H9 (cell line): Measurements from ENCODE around the gene MAGI3. TPM values are rescaled to one million over a fixed set of nuclear protein-coding genes. Genes with fewer than 3 reads are reported as not detected.

Experiments used
- DNase-seq: peaks from one replicate; pipeline ENCODE4 v3.0.0-alpha.2; 2017
- H2AFZ ChIP-seq: one replicate; pipeline ENCODE4 v1.6.1; 2013; ENCODE audit warnings: mild to moderate bottlenecking, low read length, control low read depth, moderate library complexity
- H2AK5ac ChIP-seq: 2 replicates; pipeline ENCODE4 v1.6.1; 2013; ENCODE audit warnings: low read length, control low read depth, mixed read lengths; ENCODE audit not compliant: insufficient read length
- H2BK120ac ChIP-seq: one replicate; pipeline ENCODE4 v1.6.1; 2013; ENCODE audit warnings: low read depth, mild to moderate bottlenecking, low read length, control low read depth, inconsistent platforms; ENCODE audit not compliant: poor library complexity, severe bottlenecking
- H2BK12ac ChIP-seq: 2 replicates; pipeline ENCODE4 v1.6.1; 2013; ENCODE audit warnings: low read length, control low read depth, mixed read lengths, low read depth; ENCODE audit not compliant: insufficient read length
- H2BK15ac ChIP-seq: 2 replicates; pipeline ENCODE4 v1.6.1; 2013; ENCODE audit warnings: low read depth, low read length, control low read depth
- H2BK20ac ChIP-seq: one replicate; pipeline ENCODE4 v1.6.1; 2013; ENCODE audit warnings: low read depth, mild to moderate bottlenecking, low read length, control low read depth, inconsistent platforms; ENCODE audit not compliant: poor library complexity, severe bottlenecking
- H2BK5ac ChIP-seq: 2 replicates; pipeline ENCODE4 v1.6.1; 2013; ENCODE audit warnings: low read length, control low read depth, mixed read lengths; ENCODE audit not compliant: insufficient read length
- H3K14ac ChIP-seq: 2 replicates; pipeline ENCODE4 v1.6.1; 2013; ENCODE audit warnings: low read length, control low read depth; ENCODE audit not compliant: insufficient read depth
- H3K18ac ChIP-seq: 2 replicates; pipeline ENCODE4 v1.6.1; 2013; ENCODE audit warnings: low read depth, mild to moderate bottlenecking, mixed read lengths, low read length, control low read depth; ENCODE audit not compliant: insufficient read length
- H3K23ac ChIP-seq: 2 replicates; pipeline ENCODE4 v1.6.1; 2013; ENCODE audit warnings: low read length, control low read depth, mixed read lengths, low read depth; ENCODE audit not compliant: insufficient read length
- H3K23me2 ChIP-seq: 2 replicates; pipeline ENCODE4 v1.6.1; 2013; ENCODE audit warnings: low read depth, mild to moderate bottlenecking, mixed read lengths, low read length, control low read depth; ENCODE audit not compliant: insufficient read length, poor library complexity, severe bottlenecking
- H3K27ac ChIP-seq: 2 replicates; pipeline ENCODE4 v1.5.1; 2013; ENCODE audit warnings: low read length, control low read depth, mixed read lengths, low read depth; ENCODE audit not compliant: insufficient read length
- H3K27me3 ChIP-seq: 2 replicates; pipeline ENCODE4 v1.6.1; 2013; ENCODE audit warnings: low read length, control low read depth, inconsistent platforms; ENCODE audit not compliant: insufficient read depth
- H3K4ac ChIP-seq: 2 replicates; pipeline ENCODE4 v1.6.1; 2013; ENCODE audit warnings: low read depth, mild to moderate bottlenecking, control low read depth, inconsistent platforms, low read length, moderate library complexity
- H3K4me1 ChIP-seq: 2 replicates; pipeline ENCODE4 v1.6.1; 2013; ENCODE audit warnings: low read length, control low read depth, inconsistent platforms; ENCODE audit not compliant: insufficient read depth
- H3K4me2 ChIP-seq: 2 replicates; pipeline ENCODE4 v1.6.1; 2013; ENCODE audit warnings: low read length, control low read depth, mixed read lengths; ENCODE audit not compliant: insufficient read length, insufficient read depth
- H3K56ac ChIP-seq: 2 replicates; pipeline ENCODE4 v1.6.1; 2013; ENCODE audit warnings: low read depth, mild to moderate bottlenecking, mixed read lengths, low read length, control low read depth; ENCODE audit not compliant: insufficient read length
- H3K79me1 ChIP-seq: 2 replicates; pipeline ENCODE4 v1.6.1; 2013; ENCODE audit warnings: low read depth, mild to moderate bottlenecking, moderate library complexity, low read length, control low read depth, inconsistent platforms; ENCODE audit not compliant: insufficient read depth, poor library complexity, severe bottlenecking
- H3K79me2 ChIP-seq: 2 replicates; pipeline ENCODE4 v1.6.1; 2013; ENCODE audit warnings: low read length, control low read depth, inconsistent platforms; ENCODE audit not compliant: insufficient read depth
- H3K9ac ChIP-seq: 2 replicates; pipeline ENCODE4 v1.6.1; 2013; ENCODE audit warnings: low read length, control low read depth, mixed read lengths; ENCODE audit not compliant: insufficient read length; ENCODE audit errors: extremely low read depth
- H3K9me3 ChIP-seq: one replicate; pipeline ENCODE4 v1.6.1; 2013; ENCODE audit warnings: low read depth, low read length, inconsistent platforms; ENCODE audit not compliant: control insufficient read depth
- H3T11ph ChIP-seq: one replicate; pipeline ENCODE4 v1.6.1; 2013; ENCODE audit warnings: mild to moderate bottlenecking, low read length, control low read depth, inconsistent platforms
- H4K20me1 ChIP-seq: one replicate; pipeline ENCODE4 v1.6.1; 2013; ENCODE audit not compliant: control insufficient read depth, insufficient read length, insufficient read depth
- H4K5ac ChIP-seq: 2 replicates; pipeline ENCODE4 v1.6.1; 2013; ENCODE audit warnings: low read depth, mild to moderate bottlenecking, mixed read lengths, low read length, control low read depth; ENCODE audit not compliant: insufficient read length
- H4K8ac ChIP-seq: replicated peaks from 2 replicates; pipeline ENCODE4 v1.6.1; 2013; ENCODE audit warnings: low read length, control low read depth, mixed read lengths, low read depth; ENCODE audit not compliant: insufficient read length
- H4K91ac ChIP-seq: 2 replicates; pipeline ENCODE4 v1.6.1; 2013; ENCODE audit warnings: low read depth, mild to moderate bottlenecking, moderate library complexity, mixed read lengths, low read length, control low read depth; ENCODE audit not compliant: insufficient read length
- H3K27ac Mint-ChIP-seq, 3 experiments: 2 replicates in 2 of 3; 3 replicates in 1 of 3; pipeline ENCODE4 v1.8.0; 2020 to 2021; ENCODE audit warnings: mixed read lengths in 3 of 3, mild to moderate bottlenecking in 1 of 3, moderate library complexity in 1 of 3
- H3K27me3 Mint-ChIP-seq: 2 replicates; pipeline ENCODE4 v1.8.0; 2021; ENCODE audit warnings: low read depth, mild to moderate bottlenecking, moderate library complexity, mixed read lengths
- H3K36me3 Mint-ChIP-seq, 3 experiments: 2 replicates in 2 of 3; 3 replicates in 1 of 3; pipeline ENCODE4 v1.8.0; 2020 to 2021; ENCODE audit warnings: low read depth in 3 of 3, mixed read lengths in 3 of 3; ENCODE audit not compliant: insufficient read depth in 1 of 3
- H3K4me1 Mint-ChIP-seq, 2 experiments: 2 replicates each; pipeline ENCODE4 v1.8.0; 2020; ENCODE audit warnings: mixed read lengths in 2 of 2
- H3K4me3 Mint-ChIP-seq, 2 experiments: 2 replicates in 1 of 2; 3 replicates in 1 of 2; pipeline ENCODE4 v1.8.0; 2020 to 2021; ENCODE audit warnings: mild to moderate bottlenecking in 2 of 2, mixed read lengths in 2 of 2, moderate library complexity in 1 of 2
- H3K9me3 Mint-ChIP-seq, 2 experiments: 2 replicates in 1 of 2; 3 replicates in 1 of 2; pipeline ENCODE4 v1.8.0; 2020; ENCODE audit warnings: mild to moderate bottlenecking in 2 of 2, mixed read lengths in 2 of 2, moderate library complexity in 1 of 2
- CTCF ChIP-seq: fragments of 200-600 bp; sonication (generic); conservative IDR thresholded peaks from 3 replicates; pipeline ENCODE4 v1.8.0; 2021; ENCODE audit warnings: antibody characterized with exemption, mild to moderate bottlenecking
- WGBS: extraction: QIAGEN DNeasy Blood & Tissue Kit; methylation state at CpG from one replicate; pipeline ENCODE4 v1.1.7; 2013; ENCODE audit warnings: missing lambda C conversion rate, low lambda C conversion rate, mixed read lengths; ENCODE audit not compliant: insufficient read length; ENCODE audit errors: extremely low coverage; 5-methylcytosine and 5-hydroxymethylcytosine counted together
- total RNA-seq: library from RNA; stranded (reverse); gene quantifications from 2 replicates; pipeline ENCODE4 v1.2.1, GENCODE V29; 2021

MAGI3 gene
- total RNA-seq, 1 experiment from 2014 or later, result 8.2 TPM

GRCh38 chr1:113672491-113672890 lies 282.2 kb downstream of the MAGI3 start:
- H3K23me2 ChIP-seq, result no peaks in the 10 kb centered on the region
- no peak overlapping the region for H3K27ac Mint-ChIP-seq
- DNase-seq, result no peak

More at GRCh38 chr1:113672491-113672890, 282.2 kb downstream of the MAGI3 start:
- Histone ChIP-seq H2AK5ac (no peak overlapping the region), H2AFZ (no peak overlapping the region), H4K5ac (no peak overlapping the region), H3K79me2 (no peaks in the 10 kb centered on the region), H4K20me1 (no peaks in the 10 kb centered on the region), H2BK15ac (no peak overlapping the region), H3K27ac (no peak overlapping the region), H2BK12ac (no peak overlapping the region), H4K91ac (no peak overlapping the region), H3K9me3 (no peaks in the 10 kb centered on the region), H3K18ac (no peak overlapping the region), H4K8ac (no peak overlapping the region), H3K14ac (no peak overlapping the region), H3K4me1 (no peaks in the 10 kb centered on the region), H3K23ac (no peak overlapping the region), H3K27me3 (no peaks in the 10 kb centered on the region), H3K9ac (no peak overlapping the region), H2BK20ac (no peak overlapping the region), H2BK5ac (no peak overlapping the region), H2BK120ac (no peak overlapping the region), H3K79me1 (no peaks in the 10 kb centered on the region), H3K56ac (no peak overlapping the region), H3K4me2 (no peak overlapping the region), H3T11ph (no peak overlapping the region), H3K4ac (no peak overlapping the region)
- TF ChIP-seq CTCF, result no peak
- H3K9me3 Mint-ChIP-seq, result no peaks in the 10 kb centered on the region
- peaks cover 0 to 1% (median 0%) of the 10 kb centered on the region in 3 experiments; a peak in 1 of 7 replicates for H3K36me3 Mint-ChIP-seq
- H3K4me3 Mint-ChIP-seq, result no peak overlapping the region
- no peaks in the 10 kb centered on the region for H3K27me3 Mint-ChIP-seq
- WGBS, result no CpG with 5 or more reads among the region's 4 CpGs
- no peaks in the 10 kb centered on the region for H3K4me1 Mint-ChIP-seq
